ENCODE results near the gene KRT75.
A peak's percentile ranks its signal among the peaks of the same experiment; 100 is the strongest.

KRT75 gene

GRCh38 chr12:52439420-52439819 lies 5.2 kb upstream of the KRT75 start:
- no peak for DNase-seq

GRCh38 chr12:52438305-52439301 lies 4.4 kb upstream of the KRT75 start:
- DNase-seq, result no peak

GRCh38 chr12:52437508-52437907 lies 3.3 kb upstream of the KRT75 start:
- no peak for DNase-seq

DNA sequence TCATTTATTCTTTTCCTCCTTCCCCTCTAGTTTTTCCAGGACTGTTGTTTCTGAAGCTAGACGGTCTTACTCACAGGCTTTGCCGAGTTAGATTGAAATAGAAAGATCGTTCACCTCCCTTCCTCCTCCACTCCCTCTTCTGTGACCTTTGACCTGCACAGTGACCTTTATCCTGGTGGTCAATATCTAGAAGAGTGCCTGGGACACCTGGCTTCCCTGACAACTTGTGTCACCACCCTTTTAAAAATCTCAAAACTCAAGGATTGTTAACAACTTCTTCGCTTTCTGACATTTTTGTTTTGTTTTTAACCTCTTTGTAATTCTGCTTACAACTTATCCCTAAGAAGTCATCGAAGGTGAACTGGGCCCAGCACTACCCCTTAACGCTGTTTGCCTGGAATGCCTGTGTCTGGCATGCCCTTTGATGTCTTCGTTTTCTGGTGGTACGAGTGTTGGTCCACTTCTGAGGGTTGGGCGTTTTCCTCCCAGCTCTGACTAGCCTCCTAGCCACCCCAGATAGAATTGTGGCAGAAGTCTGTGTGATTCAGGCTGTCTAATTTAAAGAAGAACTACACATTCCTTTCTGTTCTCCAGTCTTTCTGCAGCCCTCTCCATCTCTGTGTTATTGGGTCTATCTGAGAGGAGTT lies 2.8 kb upstream of the KRT75 start:
- DNase-seq, result no peak

DNA sequence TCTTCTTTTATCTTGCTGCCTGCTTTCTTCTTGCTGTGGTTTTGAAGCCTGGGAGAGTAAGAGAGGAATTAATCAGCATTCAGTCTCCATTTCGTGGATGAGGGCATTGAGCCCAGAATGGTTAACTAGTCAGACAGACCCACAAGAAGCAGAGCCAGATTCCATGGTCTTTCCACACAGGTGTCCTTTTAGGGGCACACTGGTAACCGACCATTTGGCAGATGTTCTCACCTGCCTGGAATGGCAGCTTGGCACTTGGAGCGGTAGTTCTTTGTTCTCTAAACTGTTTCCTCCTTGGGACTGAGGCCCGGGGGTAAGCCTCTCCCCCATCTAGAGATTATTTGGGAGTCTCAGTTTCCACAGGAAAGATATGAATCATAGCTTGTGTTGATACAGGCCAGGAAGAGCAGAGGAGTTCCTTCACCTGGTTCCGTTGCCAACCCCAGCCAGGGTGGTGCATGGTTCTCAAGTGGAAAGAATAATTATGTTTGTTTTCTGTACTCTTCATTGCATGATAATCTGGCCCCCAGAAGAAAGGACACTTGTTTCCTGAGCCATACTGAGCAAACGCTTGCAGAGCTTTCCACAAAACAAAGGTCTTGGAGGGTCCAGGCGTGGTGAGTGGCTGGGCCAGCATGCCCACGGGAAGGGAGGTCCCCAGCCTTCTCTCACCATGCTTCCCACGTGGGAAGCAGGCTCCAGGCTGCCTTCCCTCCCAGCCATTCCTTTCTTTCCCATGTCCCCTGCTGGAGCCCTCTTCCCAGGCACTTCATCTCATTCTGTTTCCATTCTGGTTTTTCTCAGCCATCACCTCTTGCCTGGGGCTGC lies 2.0 kb upstream of the KRT75 start:
- no peak for DNase-seq

DNA sequence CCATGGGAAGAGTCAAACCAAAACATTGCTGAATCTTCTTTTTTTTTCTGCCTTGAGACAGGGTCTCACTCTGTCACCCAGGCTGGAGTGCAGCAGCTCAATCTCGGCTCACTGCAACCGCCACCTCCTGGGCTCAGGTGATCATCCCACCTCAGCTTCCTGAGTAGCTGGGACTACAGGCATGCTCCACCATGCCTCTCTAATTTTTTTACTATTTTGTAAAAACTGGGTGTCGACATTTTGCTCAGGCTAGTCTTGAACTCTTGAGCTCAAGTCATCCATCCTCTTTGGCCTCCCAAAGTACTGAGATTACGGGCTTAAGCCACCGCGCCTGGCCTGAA lies 1.5 kb upstream of the KRT75 start:
- DNase-seq, result no peak

GRCh38 chr12:52434760-52435530 lies 774 bp upstream of the KRT75 start:
- no peak for DNase-seq

GRCh38 chr12:52433501-52434080 lies 580 bp downstream of the KRT75 start:
- DNase-seq, result no peak

GRCh38 chr12:52432559-52433207 lies 1.5 kb downstream of the KRT75 start:
- DNase-seq, result no peak

- no peak for DNase-seq
These were observed 6.0 kb downstream of the KRT75 start for GRCh38 chr12:52428121-52428520.

DNA sequence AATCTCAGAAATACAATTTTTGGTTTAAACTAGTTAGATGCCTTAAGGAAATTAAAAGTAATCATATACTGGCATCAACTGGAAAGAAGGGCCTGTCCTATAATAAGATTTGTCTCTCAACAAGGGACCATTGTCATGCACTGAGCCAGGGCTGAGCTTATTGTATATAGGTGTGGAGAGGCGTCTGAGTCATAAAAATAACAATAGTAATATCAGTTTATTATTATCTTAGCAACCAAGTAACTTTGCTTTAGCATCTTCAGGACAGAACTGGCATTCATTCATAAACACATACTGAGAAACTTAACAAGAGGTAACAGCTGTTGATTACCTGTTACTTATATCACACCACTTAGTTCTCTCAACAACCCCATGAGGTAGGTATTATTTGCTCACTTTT lies 7.1 kb downstream of the KRT75 start:
- DNase-seq, result no peak

GRCh38 chr12:52426034-52426433 lies 8.1 kb downstream of the KRT75 start:
- DNase-seq, result no peak

DNA sequence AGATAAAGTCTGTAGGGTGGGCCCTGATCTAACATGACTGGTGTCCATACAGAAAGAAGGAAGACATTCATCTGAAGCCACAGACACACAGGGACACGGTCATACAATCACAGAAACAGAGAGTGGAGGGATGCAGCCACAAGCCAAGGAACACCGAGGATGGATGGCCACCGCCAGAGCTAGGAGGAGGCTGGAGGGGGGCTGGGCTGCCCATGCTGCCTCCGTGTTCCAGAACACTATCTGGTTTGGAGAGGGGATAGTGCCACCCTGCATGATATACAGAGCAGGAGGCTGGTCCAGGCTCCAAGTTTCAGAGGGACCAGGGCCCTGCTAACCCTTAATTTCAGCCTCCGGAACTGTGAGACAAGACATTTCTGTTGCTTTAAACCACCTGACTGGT lies 8.7 kb downstream of the KRT75 start:
- no peak for DNase-seq

DNA sequence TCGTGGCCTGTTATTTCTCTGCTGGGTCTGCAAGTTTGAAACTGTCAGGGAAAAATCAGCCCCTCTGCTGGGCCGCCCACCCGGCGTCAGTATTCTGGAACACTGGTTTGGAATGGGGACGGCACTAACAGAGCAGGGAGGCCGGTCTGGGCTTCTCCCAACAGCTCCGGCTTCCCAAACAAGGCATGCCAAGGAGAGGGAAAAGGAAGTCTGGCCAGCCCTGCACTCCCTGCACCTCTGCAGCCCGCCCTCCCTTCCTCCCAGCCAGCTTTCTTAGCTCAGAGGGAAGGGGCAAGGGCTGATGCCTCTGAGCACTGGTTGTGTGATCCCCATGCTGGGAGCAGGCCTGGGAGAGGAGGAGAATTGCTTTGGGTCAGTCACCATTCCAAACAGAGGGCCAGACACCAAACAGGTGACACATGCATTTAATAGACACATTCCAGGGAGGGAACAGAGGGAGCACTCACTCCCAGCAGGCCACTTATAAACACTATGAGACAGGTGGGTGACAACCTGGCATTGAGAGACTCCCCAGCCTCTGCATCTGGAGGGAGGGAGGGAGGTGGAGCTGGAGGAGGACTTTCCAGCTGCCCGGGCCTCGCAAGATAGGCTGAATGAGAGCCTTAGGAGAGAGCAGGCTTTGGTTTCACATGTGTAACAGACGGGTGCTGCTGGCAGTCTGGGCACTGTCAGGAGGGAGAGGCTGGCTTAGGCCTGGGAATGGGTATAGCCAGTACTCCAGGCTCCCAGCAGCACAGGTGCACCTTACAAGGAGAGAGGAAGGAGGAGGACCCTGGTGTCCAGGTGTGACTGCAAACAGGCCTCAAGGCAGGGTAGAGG lies 10.3 kb downstream of the KRT75 start:
- DNase-seq, result peak; percentile 51

GRCh38 chr12:52423035-52423434 lies 11.1 kb downstream of the KRT75 start:
- DNase-seq, result no peak

- no peak for DNase-seq
These were observed 14.5 kb downstream of the KRT75 start for GRCh38 chr12:52419656-52420055.

DNA sequence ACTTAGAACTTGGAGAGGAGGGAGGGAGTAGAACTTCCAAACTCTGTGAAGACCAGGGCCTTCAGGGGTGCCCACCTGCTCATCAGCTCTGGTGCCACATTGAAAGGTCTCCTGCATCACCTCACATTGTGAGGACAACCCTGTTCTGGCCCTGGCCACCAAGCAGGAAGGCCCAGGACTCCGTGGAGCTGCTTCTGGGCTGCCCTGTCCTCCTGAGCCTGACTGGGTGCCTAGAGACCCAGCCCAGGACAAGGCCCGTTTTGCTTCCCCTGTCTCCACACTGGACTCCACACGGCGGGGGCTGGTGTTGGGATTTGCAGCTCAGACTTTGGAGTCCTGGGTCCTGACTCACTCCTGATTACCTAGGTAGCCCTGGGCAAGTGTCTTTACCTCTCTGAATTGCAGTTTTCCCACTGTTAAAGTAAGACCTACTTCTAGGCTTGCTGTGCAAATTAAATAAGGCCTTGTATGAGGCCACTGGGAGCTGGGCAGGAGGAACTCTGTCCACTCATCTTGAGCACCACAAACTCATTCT lies 15.5 kb downstream of the KRT75 start:
- no peak for DNase-seq

- DNase-seq, result no peak
These were observed 16.4 kb downstream of the KRT75 start for GRCh38 chr12:52417740-52418139.

DNA sequence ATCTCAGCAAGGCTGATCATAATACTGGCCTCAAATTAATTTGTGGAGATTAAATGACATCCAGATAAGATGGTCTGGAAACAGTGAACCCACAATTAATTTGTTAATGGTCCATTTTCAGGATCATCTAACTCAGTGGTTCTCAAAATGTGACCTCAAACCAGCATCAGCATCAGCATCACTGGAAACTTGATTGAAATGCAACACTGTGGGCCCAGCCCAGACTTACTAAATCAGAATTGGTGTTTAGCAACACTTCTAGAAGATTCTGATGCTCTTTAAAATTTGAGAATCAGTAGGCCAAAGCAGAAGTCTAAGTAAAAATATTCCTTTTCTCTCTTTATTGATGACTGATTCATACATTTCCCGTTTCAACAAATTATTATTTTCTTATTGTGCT lies 17.4 kb downstream of the KRT75 start:
- DNase-seq, result no peak

Data from femur (tissue), 1 donor.